NCI-H1105 treated with DMSO at 0.1 percent for 48 hours (cell line): ENCODE data around the gene ARMC2.

Experiments
- DNase-seq: peaks from one replicate; lab custom pipeline; 2025; lab: John Stamatoyannopoulos, UW

ARMC2 gene

DNA sequence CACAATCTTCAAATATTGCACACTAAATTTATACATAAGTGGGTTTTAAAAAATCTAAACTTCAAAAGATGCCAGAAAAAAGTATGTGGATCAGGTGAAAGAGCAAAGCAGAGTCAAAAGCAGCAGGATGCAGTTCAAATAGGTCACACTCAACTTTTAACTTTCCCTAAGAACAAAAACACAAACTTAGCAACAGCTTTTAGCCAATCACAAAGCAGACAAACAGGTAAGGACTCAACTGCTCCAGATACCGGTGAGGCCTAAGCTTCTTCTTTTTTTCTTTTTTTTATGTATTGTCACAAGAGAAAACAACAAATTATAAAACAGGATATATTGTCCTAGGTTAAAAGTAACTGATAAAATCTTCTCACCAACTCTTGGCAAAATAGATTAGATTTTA lies 171.7 kb downstream of the ARMC2 start:
- DNase-seq, result no peak

- no peak for DNase-seq
Measured at GRCh38 chr6:109021870-109022269, 173.6 kb downstream of the ARMC2 start.

DNA sequence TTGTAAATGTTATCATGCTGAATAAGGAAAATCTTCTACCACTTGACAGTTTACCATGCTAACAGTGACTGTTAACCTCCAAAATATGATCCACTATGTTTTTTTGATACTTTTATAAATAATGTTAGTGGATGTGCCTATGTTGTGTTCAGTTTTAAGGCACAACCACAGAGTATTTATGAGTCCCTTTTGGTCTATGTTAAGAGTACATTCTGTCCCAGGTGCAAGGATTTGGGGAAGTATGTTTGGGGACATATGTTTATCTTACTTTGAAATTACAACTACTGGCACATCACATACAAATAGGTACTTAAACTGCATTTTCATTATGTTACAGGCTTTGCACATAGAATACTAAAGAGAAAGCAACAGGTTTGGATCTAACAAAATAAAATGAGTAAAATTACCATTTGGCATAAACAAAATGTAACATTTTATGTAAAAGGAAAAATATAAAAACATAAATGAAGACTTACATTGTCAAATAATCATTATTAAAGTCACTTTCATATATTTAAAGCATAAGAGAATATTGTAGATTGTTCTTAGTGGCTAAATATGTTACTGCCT lies 175.2 kb downstream of the ARMC2 start:
- DNase-seq, result no peak
